B cell (primary cell): ENCODE results near the gene DENND2A. TPM values are rescaled to one million over a fixed set of nuclear protein-coding genes. Genes with fewer than 3 reads are reported as not detected.

Experiments used
- ATAC-seq: fragments of 200-7000 bp; cut with Tn5 transposase; one replicate; pipeline ENCODE4 v1.10.0; 2021; ENCODE audit warnings: low read depth, mild to moderate bottlenecking, moderate number of reproducible peaks, moderate library complexity
- CTCF ChIA-PET: fragments of 350-600 bp; sonication (Branson Sonifier 250); formaldehyde crosslinking; loops from one replicate; lab custom pipeline; 2021; ENCODE audit warnings: antibody characterized with exemption, inconsistent platforms; lab: Charles Lee
- POLR2A ChIA-PET: fragments of 350-600 bp; sonication (Branson Sonifier 250); formaldehyde crosslinking; loops from one replicate; lab custom pipeline; 2021; ENCODE audit warnings: antibody characterized with exemption; lab: Charles Lee
- DNase-seq: peaks from one replicate; pipeline ENCODE4 v3.0.0; 2013
- H2AFZ ChIP-seq: 2 replicates; pipeline ENCODE4 v1.6.1; 2012; ENCODE audit warnings: mild to moderate bottlenecking, low read depth, low read length; ENCODE audit not compliant: insufficient read depth, poor library complexity, severe bottlenecking
- H3K27ac ChIP-seq, 2 donors: 1 replicate in 1 of 2; 2 replicates in 1 of 2; pipeline ENCODE4 v1.5.1; 2012 to 2013; ENCODE audit warnings: low read length in 2 of 2, mild to moderate bottlenecking in 2 of 2, moderate library complexity in 1 of 2
- H3K27me3 ChIP-seq, 4 experiments: fragments of 200-600 bp in 1 of 4; sonication (generic) in 1 of 4; replicated peaks in 1 of 4; 1 replicate in 2 of 4; 2 replicates in 2 of 4; pipeline versions ENCODE4 v1.6.1 to v1.7.0; 2013 to 2016; ENCODE audit warnings: low read length in 3 of 4, mild to moderate bottlenecking in 2 of 4, mixed read lengths in 1 of 4, moderate library complexity in 1 of 4; ENCODE audit not compliant: insufficient read depth in 4 of 4, control insufficient read depth in 3 of 4; ENCODE audit errors: control extremely low read depth in 1 of 4
- H3K36me3 ChIP-seq, 2 experiments: replicated peaks in 1 of 2; 1 replicate in 1 of 2; 2 replicates in 1 of 2; pipeline versions ENCODE4 v1.6.1 to v1.7.1; 2013; ENCODE audit warnings: low read length in 1 of 2; ENCODE audit not compliant: insufficient read depth in 2 of 2, control insufficient read depth in 1 of 2; ENCODE audit errors: control extremely low read depth in 1 of 2, extremely low read depth in 1 of 2
- H3K4me1 ChIP-seq, 2 donors: fragments of 200-600 bp in 1 of 2; sonication (generic) in 1 of 2; 1 replicate in 1 of 2; 2 replicates in 1 of 2; pipeline versions ENCODE4 v1.5.1 to v1.6.1; 2013 to 2017; ENCODE audit warnings: low read length in 2 of 2; ENCODE audit not compliant: control insufficient read depth in 2 of 2, insufficient read depth in 2 of 2
- H3K4me2 ChIP-seq: replicated peaks from 2 replicates; pipeline ENCODE3; 2012; ENCODE audit warnings: mild to moderate bottlenecking, low read depth, low read length; ENCODE audit not compliant: poor library complexity, severe bottlenecking
- H3K4me3 ChIP-seq, 5 experiments: fragments of 200-600 bp in 1 of 5; sonication (generic) in 1 of 5; 1 replicate in 3 of 5; 2 replicates in 2 of 5; pipeline versions ENCODE4 v1.5.1 to v1.7.0; 2011 to 2016; ENCODE audit warnings: low read length in 4 of 5, mild to moderate bottlenecking in 4 of 5, low read depth in 2 of 5, control low read depth in 1 of 5, moderate library complexity in 1 of 5; ENCODE audit not compliant: insufficient read depth in 1 of 5; ENCODE audit errors: control extremely low read depth in 1 of 5, extremely low read depth in 1 of 5
- H3K79me2 ChIP-seq: fragments of 200-600 bp; sonication (generic); one replicate; pipeline ENCODE4 v1.6.0; 2016; ENCODE audit warnings: low read length; ENCODE audit not compliant: control insufficient read depth, insufficient read depth
- H3K9ac ChIP-seq: fragments of 200-600 bp; sonication (generic); 2 replicates; pipeline ENCODE4 v1.6.1; 2017; ENCODE audit warnings: mild to moderate bottlenecking, low read length, moderate library complexity
- H3K9me3 ChIP-seq, 3 donors: one replicate each; pipeline versions ENCODE4 v1.6.1 to v1.7.1; 2013; ENCODE audit warnings: low read length in 2 of 3; ENCODE audit not compliant: control insufficient read depth in 2 of 3, insufficient read depth in 1 of 3; ENCODE audit errors: control extremely low read depth in 1 of 3
- H4K20me1 ChIP-seq: 2 replicates; pipeline ENCODE4 v1.6.0; 2012; ENCODE audit warnings: mild to moderate bottlenecking, low read length; ENCODE audit not compliant: insufficient read depth, control insufficient read depth, poor library complexity, severe bottlenecking
- H3K27ac Mint-ChIP-seq: one replicate; pipeline ENCODE4 v1.8.0; 2021; ENCODE audit warnings: mixed read lengths
- H3K27me3 Mint-ChIP-seq: one replicate; pipeline ENCODE4 v1.8.0; 2021; ENCODE audit warnings: mixed read lengths
- H3K4me1 Mint-ChIP-seq: one replicate; pipeline ENCODE4 v1.8.0; 2021; ENCODE audit warnings: mixed read lengths
- H3K4me3 Mint-ChIP-seq: one replicate; pipeline ENCODE4 v1.8.0; 2021; ENCODE audit warnings: mixed read lengths
- H3K9me3 Mint-ChIP-seq: one replicate; pipeline ENCODE4 v1.8.0; 2022; ENCODE audit warnings: mixed read lengths; ENCODE audit not compliant: insufficient read depth
- CTCF ChIP-seq: fragments of 200-600 bp; IDR thresholded peaks from one replicate; pipeline ENCODE4 v1.8.0; 2022; ENCODE audit warnings: antibody characterized with exemption, mild to moderate bottlenecking
- EZH2 ChIP-seq: IDR thresholded peaks from 2 replicates; pipeline ENCODE4 v1.6.1; 2012; ENCODE audit warnings: borderline replicate concordance, low read depth, mild to moderate bottlenecking, moderate library complexity, low read length; ENCODE audit not compliant: insufficient read depth, poor library complexity, severe bottlenecking
- WGBS: methylation state at CpG from one replicate; pipeline ENCODE4 v1.1.5; 2013; ENCODE audit warnings: missing lambda C conversion rate; ENCODE audit not compliant: insufficient coverage; 5-methylcytosine and 5-hydroxymethylcytosine counted together
- intact Hi-C: fragments of 100-400 bp; cut with micrococcal nuclease; formaldehyde crosslinking; loops from one replicate; pipeline ENCODE4 v1.10.0; 2022
- polyA plus RNA-seq: library from polyadenylated mRNA; depleted of rRNA; stranded (reverse); fragments of >200 nt; gene quantifications from 2 replicates; pipeline ENCODE4 v1.2.3, GENCODE V29; 2012
- total RNA-seq, 2 donors: library from RNA; stranded (reverse); fragments of 120-200 nt in 1 of 2; gene quantifications; 1 replicate in 1 of 2; 2 replicates in 1 of 2; pipeline versions ENCODE4 v1.2.3 to v1.2.4, GENCODE V29; 2013 to 2022

DENND2A gene
- total and polyA plus RNA-seq, 2 donors (not counting 1 experiment from before 2014, with no cell fraction given) = 0.31 TPM; not detected in 1

- ATAC-seq (no peak), DNase-seq (no peak)
- no peak overlapping the region for H3K27ac ChIP-seq
- H2AFZ ChIP-seq = no peak overlapping the region
- no peaks in the 10 kb centered on the region for H3K79me2 ChIP-seq
- H3K9me3 ChIP-seq = peaks cover 0 to 25% (median 0%) of the 10 kb centered on the region in 3 donors
- no peak overlapping the region for H3K4me2 ChIP-seq
- no peak overlapping the region for H3K4me3 ChIP-seq
- H3K27me3 Mint-ChIP-seq = peaks cover 37% of the 10 kb centered on the region
- H4K20me1 ChIP-seq = no peaks in the 10 kb centered on the region
- no peaks in the 10 kb centered on the region for H3K9me3 Mint-ChIP-seq
- H3K4me1 Mint-ChIP-seq = peaks cover 34% of the 10 kb centered on the region
- no peak overlapping the region for H3K27ac Mint-ChIP-seq
- intact Hi-C loops = no loop called here
- TF ChIP-seq CTCF (no peak), EZH2 (no peak)
- WGBS = 100% methylated on average over 1 of the region's 5 CpGs
- POLR2A ChIA-PET = no interaction called here
- CTCF ChIA-PET = interaction anchor here (0.7 to 1.3 kb wide), 2 partner anchors 10 to 1258 kb away, joined by 5 to 6 read pairs; no protein-coding TSS in a partner anchor
- H3K4me1 ChIP-seq = peaks cover 34 to 37% of the 10 kb centered on the region in 2 donors
- H3K36me3 ChIP-seq = no peaks in the 10 kb centered on the region
- H3K9ac ChIP-seq = no peak overlapping the region
- H3K27me3 ChIP-seq = peaks cover 0 to 40% (median 23%) of the 10 kb centered on the region in 4 experiments
- no peak overlapping the region for H3K4me3 Mint-ChIP-seq
These were observed 2.8 kb upstream of the DENND2A start for GRCh38 chr7:140643416-140643815.

DNA sequence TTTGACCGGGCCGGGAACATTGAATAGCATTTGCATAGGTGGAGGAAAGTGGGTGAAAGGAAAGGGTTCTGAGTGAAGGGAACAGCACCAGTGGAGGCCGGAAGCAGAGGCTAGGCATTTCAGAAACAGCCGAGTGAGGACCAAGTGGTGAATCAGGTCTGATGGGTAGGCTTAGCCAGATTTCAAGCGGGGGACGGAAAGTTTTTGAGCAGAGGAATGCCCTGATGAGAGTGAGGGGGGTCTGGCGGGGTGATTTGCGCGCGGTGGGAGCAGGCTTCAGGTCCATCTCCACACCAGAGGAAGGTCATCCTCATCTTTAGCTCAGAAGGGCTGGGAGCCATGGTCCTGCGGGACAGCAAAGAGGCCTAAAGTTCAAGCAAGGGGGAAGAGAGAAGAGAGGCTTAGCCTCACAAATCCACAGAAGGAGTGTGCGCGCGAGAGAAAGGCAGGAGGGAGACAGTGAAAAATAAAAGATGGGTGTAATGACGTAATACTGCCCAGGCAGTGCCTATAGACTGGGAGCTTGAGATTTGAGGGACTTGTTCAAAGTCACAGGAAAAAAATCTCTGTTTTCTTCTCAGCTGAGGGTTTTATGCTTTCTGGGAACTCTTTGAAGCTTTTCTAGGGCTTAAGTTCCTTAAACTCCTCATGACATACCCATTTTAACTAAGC, 1.0 kb upstream of the DENND2A start:
- Histone ChIP-seq H3K4me2 (peak overlapping the region; percentile 94), H3K27me3 (peaks cover 0 to 52% (median 30%) of the 10 kb centered on the region in 4 experiments)
- TF ChIP-seq CTCF = no peak
- TF ChIP-seq EZH2 = no peak

More for the DNA sequence above, 1.0 kb upstream of the DENND2A start:
- H3K9me3 ChIP-seq = peaks cover 0 to 25% (median 0%) of the 10 kb centered on the region in 3 donors
- WGBS = 55% methylated on average over 10 of the region's 15 CpGs
- ChIA-PET CTCF (interaction anchor here (1.3 to 1.5 kb wide), 2 partner anchors 9 to 12 kb away, joined by 5 to 6 read pairs; no protein-coding TSS in a partner anchor), POLR2A (no interaction called here)
- peaks cover 28 to 29% of the 10 kb centered on the region in 2 donors for H3K4me1 ChIP-seq
- DNase-seq (peak; percentile 19), ATAC-seq (no peak)
- H3K9ac ChIP-seq = no peak overlapping the region
- Mint-ChIP-seq H3K4me1 (peaks cover 26% of the 10 kb centered on the region), H3K27me3 (peaks cover 46% of the 10 kb centered on the region), H3K9me3 (no peaks in the 10 kb centered on the region), H3K4me3 (peak overlapping the region; percentile 57), H3K27ac (no peak overlapping the region)
- intact Hi-C loops = no loop called here
- peak overlapping the region; percentile 76 for H2AFZ ChIP-seq
- H3K79me2 ChIP-seq = no peaks in the 10 kb centered on the region
- H3K36me3 ChIP-seq = no peaks in the 10 kb centered on the region
- no peak overlapping the region for H3K4me3 ChIP-seq
- no peak overlapping the region for H3K27ac ChIP-seq
- no peaks in the 10 kb centered on the region for H4K20me1 ChIP-seq
